GM19468 (cell line): Measurements from ENCODE around the gene RECK.

Experiments used
- ATAC-seq: cut with Tn5 transposase; IDR thresholded peaks from one replicate; pipeline ENCODE4 v1.9.1; 2021; ENCODE audit warnings: mild to moderate bottlenecking, moderate library complexity, moderate number of reproducible peaks; ENCODE audit not compliant: unreplicated experiment; ENCODE audit errors: extremely low read depth

RECK gene

GRCh38 chr9:36023260-36024048, 13.3 kb upstream of the RECK start:
- no peak for ATAC-seq

- ATAC-seq = no peak
Observed at GRCh38 chr9:36025746-36026145, 11.0 kb upstream of the RECK start.

- no peak for ATAC-seq
Observed at GRCh38 chr9:36029202-36029601, 7.5 kb upstream of the RECK start.

- no peak for ATAC-seq
Observed at GRCh38 chr9:36029765-36030528, 6.8 kb upstream of the RECK start.

- ATAC-seq = no peak
Observed at GRCh38 chr9:36030871-36031270, 5.8 kb upstream of the RECK start.

- no peak for ATAC-seq
Observed at GRCh38 chr9:36031774-36032555, 4.7 kb upstream of the RECK start.

- ATAC-seq = no peak
Observed at GRCh38 chr9:36033788-36034187, 2.9 kb upstream of the RECK start.

GRCh38 chr9:36034234-36034633, 2.5 kb upstream of the RECK start:
- ATAC-seq = no peak

GRCh38 chr9:36035006-36035405, 1.7 kb upstream of the RECK start:
- no peak for ATAC-seq

- no peak for ATAC-seq
Observed at GRCh38 chr9:36036253-36036779, 397 bp upstream of the RECK start.

GRCh38 chr9:36037549-36038122, 923 bp downstream of the RECK start:
- ATAC-seq = no peak

GRCh38 chr9:36039121-36039520, 2.4 kb downstream of the RECK start:
- no peak for ATAC-seq

- no peak for ATAC-seq
Observed at GRCh38 chr9:36039696-36040095, 3.0 kb downstream of the RECK start.

GRCh38 chr9:36040271-36040925, 3.7 kb downstream of the RECK start:
- ATAC-seq = no peak

GRCh38 chr9:36041506-36041905, 4.8 kb downstream of the RECK start:
- no peak for ATAC-seq

GRCh38 chr9:36045610-36046009, 8.9 kb downstream of the RECK start:
- ATAC-seq = no peak

- ATAC-seq = no peak
Observed at GRCh38 chr9:36046923-36047322, 10.2 kb downstream of the RECK start.

- no peak for ATAC-seq
Observed at GRCh38 chr9:36049408-36049807, 12.7 kb downstream of the RECK start.

GRCh38 chr9:36050476-36050875, 13.8 kb downstream of the RECK start:
- ATAC-seq = no peak

GRCh38 chr9:36051317-36051716, 14.6 kb downstream of the RECK start:
- ATAC-seq = no peak
